ENCODE data around the gene ZNRF3.

- TF ChIP-seq CTCF (optimal IDR thresholded peaks at IDR 0.05 in 1 of 3, IDR thresholded peaks at IDR 0.05 in 1 of 3, conservative IDR thresholded peaks at IDR 0.05 in 1 of 3; ENCODE audit: extremely low read depth in 1 of 3, insufficient read depth in 2 of 3, low read length in 3 of 3): no peak
- no peak for TF ChIP-seq EZH2 (IDR thresholded peaks at IDR 0.05; ENCODE audit: low read length)
Observed at GRCh38 chr22:29078036-29078868, 194.9 kb downstream of the ZNRF3 start.
